ENCODE data around the gene NRXN3. TPM values are rescaled to one million over a fixed set of nuclear protein-coding genes. Genes with fewer than 3 reads are reported as not detected.

The NRXN3 gene
- total RNA-seq, 4 donors from 2014 or later, result 0.19 to 1.4 (median 0.40) TPM

- ATAC-seq (ENCODE audit: low FRiP score), result no peak
- no peak for DNase-seq (ENCODE audit: low spot score)
- TF ChIP-seq CTCF (IDR thresholded peaks at IDR 0.05), result no peak
Observed at GRCh38 chr14:78340250-78340649, 170.1 kb downstream of the NRXN3 start.

GRCh38 chr14:78341827-78342389 is 171.7 kb downstream of the NRXN3 start:
- no peak for TF ChIP-seq CTCF (IDR thresholded peaks at IDR 0.05)
- no peak for DNase-seq (ENCODE audit: low spot score)
- no peak for ATAC-seq (ENCODE audit: low FRiP score)

- TF ChIP-seq CTCF (IDR thresholded peaks at IDR 0.05), result no peak
- DNase-seq (ENCODE audit: low spot score) (no peak), ATAC-seq (ENCODE audit: low FRiP score) (no peak)
Observed at GRCh38 chr14:78342879-78343278, 172.7 kb downstream of the NRXN3 start.

GRCh38 chr14:78344290-78344689 is 174.1 kb downstream of the NRXN3 start:
- ATAC-seq (ENCODE audit: low FRiP score) (no peak), DNase-seq (ENCODE audit: low spot score) (no peak)
- TF ChIP-seq CTCF (IDR thresholded peaks at IDR 0.05), result no peak

GRCh38 chr14:78345131-78345744 is 175.1 kb downstream of the NRXN3 start:
- TF ChIP-seq CTCF (IDR thresholded peaks at IDR 0.05), result no peak
- no peak for DNase-seq (ENCODE audit: low spot score)
- no peak for ATAC-seq (ENCODE audit: low FRiP score)

- DNase-seq (ENCODE audit: low spot score) (no peak), ATAC-seq (ENCODE audit: low FRiP score) (no peak)
- no peak for TF ChIP-seq CTCF (IDR thresholded peaks at IDR 0.05)
Observed at GRCh38 chr14:78346747-78347146, 176.6 kb downstream of the NRXN3 start.

- no peak for ATAC-seq (ENCODE audit: low FRiP score)
- TF ChIP-seq CTCF (IDR thresholded peaks at IDR 0.05), result no peak
- DNase-seq (ENCODE audit: low spot score), result no peak
Observed at GRCh38 chr14:78355109-78355508, 184.9 kb downstream of the NRXN3 start.

All from omental fat pad (tissue), 4 donors.